Measurements from ENCODE around the gene MSANTD4.
A peak's percentile ranks its signal among the peaks of the same experiment; 100 is the strongest.
"Not testable (repeated sequence)": the region's sequence is repeated elsewhere in the genome, so short reads cannot be mapped to it uniquely, and the experiment has no call there.

The MSANTD4 gene

GRCh38 chr11:106021967-106022794, at the start of gene MSANTD4:
MSANTD4 (minus strand) TSS chr11:106022240; CDS start chr11:106010917, 11,323 bp downstream.
- FAIRE-seq, result peak; percentile 96

DNA sequence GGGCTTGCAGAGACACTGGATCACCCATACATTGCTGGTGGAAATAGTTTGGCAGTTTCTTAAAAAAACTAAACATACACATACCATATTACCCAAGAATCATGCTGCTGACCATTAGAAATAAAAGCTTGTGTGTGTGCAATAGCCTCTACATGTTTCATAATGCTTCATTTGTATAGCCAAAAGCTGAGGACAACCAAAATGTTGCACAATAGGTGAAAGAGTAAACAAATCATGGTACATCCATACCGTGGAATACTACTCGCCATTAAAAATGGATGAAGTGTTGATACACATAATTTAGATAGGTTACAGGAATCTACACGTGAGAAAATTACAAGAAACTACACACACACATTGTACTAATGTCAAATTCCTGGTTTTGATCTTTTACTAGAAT, 48.6 kb upstream of the MSANTD4 start:
- FAIRE-seq, result no peak

GRCh38 chr11:106063009-106063408, 41.0 kb upstream of the MSANTD4 start:
- no peak for FAIRE-seq

- no peak for FAIRE-seq
Observed at GRCh38 chr11:106061954-106062949, 40.2 kb upstream of the MSANTD4 start.

DNA sequence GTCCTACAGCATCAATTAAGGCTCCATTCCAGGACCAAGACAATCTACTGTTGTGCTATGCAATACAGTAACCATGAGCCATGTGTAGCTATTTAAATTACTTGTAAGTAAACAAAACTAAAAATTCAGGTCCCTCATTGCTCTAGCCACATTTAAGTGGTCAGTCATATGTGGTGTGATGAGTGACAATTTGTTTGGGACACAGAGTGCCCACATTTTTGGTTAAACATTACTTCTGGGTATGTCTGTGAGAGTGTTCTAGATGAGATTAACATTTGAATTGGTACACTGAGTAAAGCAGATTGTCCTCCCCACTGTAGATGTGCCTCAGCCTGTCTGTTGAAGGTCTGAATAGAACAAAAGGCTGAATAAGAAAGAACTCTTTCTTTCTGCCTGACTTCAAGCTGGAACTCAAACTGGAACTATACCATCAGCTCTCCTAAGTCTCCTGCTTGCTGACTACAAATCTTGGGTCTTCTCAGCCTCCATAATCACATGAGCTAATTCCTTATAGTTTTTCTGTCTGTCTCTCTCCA, 39.3 kb upstream of the MSANTD4 start:
- no peak for FAIRE-seq

GRCh38 chr11:106059617-106060016, 37.6 kb upstream of the MSANTD4 start:
- no peak for FAIRE-seq

DNA sequence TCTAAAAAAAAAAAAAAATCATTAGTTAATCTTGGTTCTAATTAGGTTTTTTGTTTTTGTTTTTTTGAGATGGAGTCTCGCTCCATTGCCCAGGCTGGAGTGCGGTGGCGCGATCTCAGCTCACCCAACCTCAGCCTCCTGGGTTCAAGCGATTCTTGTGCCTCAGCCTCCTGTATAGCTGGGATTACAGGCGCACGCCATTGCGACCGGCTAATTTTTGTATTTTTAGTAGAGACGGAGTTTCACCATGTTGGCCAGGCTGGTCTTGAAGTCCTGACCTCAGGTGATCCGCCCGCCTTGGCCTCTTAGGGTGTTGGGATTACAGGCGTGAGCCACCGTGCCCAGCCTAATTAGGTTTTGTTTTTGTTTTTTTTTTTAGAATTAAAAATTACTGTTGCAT, 36.3 kb upstream of the MSANTD4 start:
- FAIRE-seq, result not testable (repeated sequence)

DNA sequence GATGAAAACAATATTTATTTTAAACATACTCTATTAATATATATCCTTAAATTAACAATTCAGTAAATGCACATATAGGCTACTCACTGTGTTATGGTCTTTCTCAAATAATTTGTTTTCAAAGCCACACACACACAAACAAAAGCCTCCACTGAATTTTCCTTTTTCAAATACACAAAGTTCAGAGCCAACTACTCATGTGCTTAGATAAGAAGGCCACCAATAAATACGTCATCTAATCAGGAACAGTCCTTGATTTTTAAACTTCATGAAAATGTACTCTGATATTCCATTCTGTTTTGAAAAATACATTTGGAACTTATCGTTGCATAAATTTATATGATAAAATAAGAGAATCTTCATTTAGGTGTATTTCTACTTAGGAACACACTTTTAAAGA, 29.1 kb upstream of the MSANTD4 start:
- FAIRE-seq, result no peak

- no peak for FAIRE-seq
Observed at GRCh38 chr11:106049727-106050476, 27.9 kb upstream of the MSANTD4 start.

GRCh38 chr11:106047631-106048030, 25.6 kb upstream of the MSANTD4 start:
- no peak for FAIRE-seq

GRCh38 chr11:106043540-106043939, 21.5 kb upstream of the MSANTD4 start:
- no peak for FAIRE-seq

DNA sequence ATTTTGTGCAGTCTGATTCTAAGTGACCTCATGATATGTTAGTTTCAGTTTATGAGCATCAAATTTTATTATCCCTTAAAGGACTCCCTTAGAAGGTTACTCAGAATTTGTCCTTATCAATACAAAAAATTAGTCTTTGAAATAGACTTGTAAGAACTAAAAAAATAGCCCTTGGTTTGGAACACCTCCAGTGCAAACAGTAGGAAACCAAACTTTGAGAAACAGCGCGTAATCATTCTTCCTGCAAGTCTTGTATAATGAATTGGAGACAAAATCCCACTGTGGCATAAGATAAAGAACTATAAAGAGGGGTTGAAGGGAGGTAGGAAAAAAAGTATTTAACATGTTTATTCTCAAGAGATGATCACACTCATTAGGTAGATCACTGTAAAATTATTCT, 10.8 kb upstream of the MSANTD4 start:
- no peak for FAIRE-seq

- FAIRE-seq, result no peak
Observed at GRCh38 chr11:106031936-106032335, 9.9 kb upstream of the MSANTD4 start.

- FAIRE-seq, result no peak
Observed at GRCh38 chr11:106031202-106031810, 9.3 kb upstream of the MSANTD4 start.

GRCh38 chr11:106030609-106031008, 8.6 kb upstream of the MSANTD4 start:
- no peak for FAIRE-seq

DNA sequence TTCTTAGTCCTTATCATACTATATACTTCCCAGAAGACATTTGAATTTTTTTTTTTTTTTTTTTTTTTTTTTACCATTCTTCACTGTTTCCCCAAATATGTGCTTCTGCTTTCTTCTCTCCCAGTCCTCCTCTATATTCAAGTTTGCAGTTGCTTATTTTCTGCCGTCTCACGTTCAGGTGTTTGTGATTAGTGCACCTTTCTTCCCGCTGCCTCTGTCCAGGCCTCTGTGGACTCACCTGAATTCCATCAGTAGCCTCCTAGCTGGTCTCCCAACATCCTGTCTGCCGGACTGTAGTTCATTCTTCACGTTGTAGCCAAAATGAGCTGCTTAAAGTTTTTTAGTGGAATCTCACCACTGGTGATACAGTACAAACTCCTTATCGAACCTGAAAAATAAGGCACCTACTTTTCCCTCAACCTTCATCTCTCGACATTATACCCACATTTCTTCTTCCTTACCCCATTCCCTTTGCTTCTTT, 795 bp upstream of the MSANTD4 start:
- FAIRE-seq, result no peak

DNA sequence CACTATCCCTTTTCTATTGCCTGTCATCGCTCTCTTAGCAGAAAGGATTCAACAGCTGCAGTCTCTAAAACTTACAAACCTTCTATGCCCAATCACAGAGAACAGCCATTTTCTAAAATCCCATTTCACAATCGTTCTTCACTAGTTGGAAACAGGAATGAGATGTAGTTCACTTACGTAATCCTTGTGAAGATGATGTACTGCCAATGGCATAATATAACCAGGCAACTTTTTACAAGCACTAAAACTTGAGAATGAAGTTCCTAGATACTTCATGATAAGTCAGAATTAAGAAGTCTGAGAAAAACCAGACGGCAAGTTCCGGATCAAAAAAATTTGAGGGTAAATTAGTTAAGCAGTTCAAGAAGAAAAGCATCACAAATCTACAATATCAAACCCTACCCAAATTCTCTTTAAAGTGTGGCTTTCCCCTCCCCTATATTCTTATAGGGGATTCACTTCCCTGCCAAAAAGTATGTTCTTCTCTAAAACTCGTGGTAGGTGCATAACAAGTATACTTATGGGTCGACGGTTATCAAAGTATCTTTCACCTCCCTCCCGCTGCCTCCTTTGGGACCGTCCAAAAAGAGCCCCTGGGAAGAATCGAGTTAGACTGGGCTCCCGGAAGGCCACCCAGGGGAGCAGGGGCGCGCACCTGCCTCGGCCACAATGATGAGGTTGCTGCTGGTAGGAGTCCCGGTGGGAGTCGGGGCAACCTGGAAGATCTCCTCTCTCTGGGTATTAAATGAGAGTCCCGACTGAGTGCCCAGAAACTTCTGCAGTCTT, 666 bp downstream of the MSANTD4 start:
- no peak for FAIRE-seq

- no peak for FAIRE-seq
Observed at GRCh38 chr11:106017093-106017492, 4.9 kb downstream of the MSANTD4 start.

DNA sequence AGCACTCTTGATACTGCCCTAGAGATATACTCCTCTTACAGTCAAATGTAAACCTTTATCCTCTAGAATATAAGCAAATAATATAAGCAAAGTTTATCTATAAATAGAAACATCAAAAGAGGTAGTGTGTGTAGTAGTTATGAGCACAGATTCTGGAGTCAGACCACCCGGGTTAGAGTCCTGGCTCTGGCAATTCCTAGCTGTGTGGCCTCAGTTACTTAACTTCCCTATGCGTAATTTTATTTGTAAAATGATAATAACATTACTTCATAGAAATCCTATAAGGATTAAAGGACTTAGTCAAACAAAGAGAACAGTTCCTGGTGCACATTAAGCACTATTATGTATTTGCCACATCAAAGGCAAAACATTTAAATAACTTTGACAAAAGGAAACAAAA, 7.0 kb downstream of the MSANTD4 start:
- no peak for FAIRE-seq

DNA sequence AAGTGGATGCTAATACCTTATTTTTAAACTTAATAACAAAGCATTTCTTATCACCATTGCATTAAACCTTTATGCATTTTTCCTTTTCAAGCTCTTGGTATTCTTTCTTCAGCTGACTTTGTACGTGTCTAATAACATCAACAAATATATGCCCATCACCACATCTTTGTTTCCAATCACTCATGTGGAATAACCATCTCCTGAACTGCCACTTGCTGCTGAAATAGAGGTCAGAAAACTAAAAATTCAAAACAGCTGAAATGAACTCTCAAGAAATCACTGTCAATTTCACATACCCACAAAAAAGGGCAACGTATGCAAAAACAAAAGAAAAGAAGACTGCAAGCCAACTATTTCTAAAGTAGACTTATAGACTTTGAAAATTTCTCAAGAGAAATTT, 7.4 kb downstream of the MSANTD4 start:
- no peak for FAIRE-seq

GRCh38 chr11:106014035-106014434, 8.0 kb downstream of the MSANTD4 start:
- no peak for FAIRE-seq

Measured in TTC549 (cell line).